HepG2 (cell line): ENCODE data around the gene ATPAF2. TPM values are rescaled to one million over a fixed set of nuclear protein-coding genes. Genes with fewer than 3 reads are reported as not detected.

Source experiments
- ATAC-seq: fragments of 200-7000 bp; cut with Tn5 transposase; 3 replicates; pipeline ENCODE4 v1.9.1; 2020; ENCODE audit warnings: mild to moderate bottlenecking, moderate library complexity
- BruUV-seq: library from RNA; stranded (reverse); fragments of 400-500 nt; replicated peaks from 2 replicates; lab custom pipeline; 2021; lab: Mats Ljungman, UMichigan
- CTCF ChIA-PET: fragments of 300-600 bp; formaldehyde crosslinking; extraction: SDS; loops from one replicate; lab custom pipeline; 2021; ENCODE audit warnings: low total read pairs, inconsistent platforms, low intra/inter-chr PET ratio; lab: Yijun Ruan, JAX
- POLR2A ChIA-PET: fragments of 350-600 bp; sonication (Branson Sonifier 250); formaldehyde crosslinking; loops from one replicate; lab custom pipeline; 2020; ENCODE audit warnings: antibody characterized with exemption, inconsistent platforms; lab: Yijun Ruan, JAX
- DNase-seq: peaks from one replicate; pipeline ENCODE4 v3.0.0-alpha.2; 2015; ENCODE audit warnings: low spot score
- FAIRE-seq: peaks from 3 replicates; lab custom pipeline; 2011; peaks lifted over from hg19 to GRCh38; lab: Jason Lieb, UNC
- H2AFZ ChIP-seq: one replicate; pipeline ENCODE4 v1.6.1; 2011; ENCODE audit warnings: low read length, inconsistent platforms
- H3K27ac ChIP-seq: fragments of 300-600 bp; 3 replicates; pipeline ENCODE4 v1.8.0; 2011; ENCODE audit warnings: mixed run types, mild to moderate bottlenecking, mixed read lengths, low read length, inconsistent platforms; ENCODE audit not compliant: insufficient read depth; ENCODE audit errors: extremely low read length
- H3K27me3 ChIP-seq, 2 experiments: fragments of 200-600 bp in 1 of 2; 2 replicates in 1 of 2; 3 replicates in 1 of 2; pipeline versions ENCODE4 v1.6.0 to v1.8.0; 2011; ENCODE audit warnings: low read length in 2 of 2, mild to moderate bottlenecking in 2 of 2, moderate library complexity in 2 of 2, inconsistent platforms in 1 of 2; ENCODE audit not compliant: insufficient read depth in 2 of 2, control insufficient read depth in 1 of 2
- H3K36me3 ChIP-seq, 2 experiments: fragments of 200-600 bp in 1 of 2; replicated peaks in 1 of 2; 2 replicates in 1 of 2; 3 replicates in 1 of 2; pipeline versions ENCODE4 v1.5.1 to v1.8.0; 2011; ENCODE audit warnings: low read length in 2 of 2, inconsistent platforms in 1 of 2; ENCODE audit not compliant: insufficient read depth in 2 of 2, control insufficient read depth in 1 of 2
- H3K4me1 ChIP-seq: 2 replicates; pipeline ENCODE4 v1.5.1; 2012; ENCODE audit warnings: low read length, inconsistent platforms; ENCODE audit not compliant: insufficient read depth
- H3K4me2 ChIP-seq: 2 replicates; pipeline ENCODE4 v1.6.0; 2011; ENCODE audit warnings: low read depth, low read length, inconsistent platforms
- H3K4me3 ChIP-seq, 3 experiments: fragments of 200-600 bp in 1 of 3; sonication (generic), shearing (Covaris generic) in 1 of 3; replicated peaks in 1 of 3; 2 replicates each; pipeline ENCODE4 v1.5.1; 2011 to 2016; ENCODE audit warnings: low read length in 3 of 3, inconsistent platforms in 2 of 3, low read depth in 2 of 3, mild to moderate bottlenecking in 2 of 3, control low read depth in 1 of 3, mixed read lengths in 1 of 3; ENCODE audit not compliant: insufficient read depth in 1 of 3
- H3K79me2 ChIP-seq: one replicate; pipeline ENCODE4 v1.6.1; 2011; ENCODE audit warnings: low read length, inconsistent platforms; ENCODE audit not compliant: insufficient read depth
- H3K9ac ChIP-seq: 2 replicates; pipeline ENCODE4 v1.6.0; 2011; ENCODE audit warnings: mild to moderate bottlenecking, low read depth, low read length, inconsistent platforms; ENCODE audit not compliant: insufficient read depth
- H3K9me3 ChIP-seq: 2 replicates; pipeline ENCODE4 v1.5.1; 2012; ENCODE audit warnings: mild to moderate bottlenecking, low read length
- H4K20me1 ChIP-seq: 2 replicates; pipeline ENCODE4 v1.6.0; 2011; ENCODE audit warnings: inconsistent platforms, mild to moderate bottlenecking, low read length, moderate library complexity; ENCODE audit not compliant: insufficient read depth
- BHLHE40 ChIP-seq: IDR thresholded peaks from 2 replicates; pipeline ENCODE4 v1.6.1; 2011; ENCODE audit warnings: low read length, improper control_type of control experiment
- CEBPG ChIP-seq: IDR thresholded peaks from 2 replicates; pipeline ENCODE4 v1.6.1; 2016
- MLX ChIP-seq: IDR thresholded peaks from 2 replicates; pipeline ENCODE4 v1.6.1; 2016
- ZNF567 ChIP-seq: sonication (generic); formaldehyde crosslinking; IDR thresholded peaks from 2 replicates; pipeline ENCODE4 v1.8.1; 2023; ENCODE audit warnings: mild to moderate bottlenecking, missing genetic modification reagents, borderline replicate concordance
- ZNF792 ChIP-seq: IDR thresholded peaks from 2 replicates; pipeline ENCODE4 v1.6.1; 2016
- WGBS: methylation state at CpG from one replicate; pipeline ENCODE4 v1.1.6; 2017; ENCODE audit warnings: low lambda C conversion rate; 5-methylcytosine and 5-hydroxymethylcytosine counted together
- in situ Hi-C: cut with HindIII; loops from 2 replicates; pipeline ENCODE4 v1.10.0; 2017; ENCODE audit warnings: low pct_unique_long_range_greater_than_20kb; ENCODE audit not compliant: extremely low pct_ligation_motif_present
- intact Hi-C: fragments of 100-400 bp; cut with micrococcal nuclease; formaldehyde crosslinking; loops from one replicate; pipeline ENCODE4 v1.10.0; 2022; ENCODE audit not compliant: unreplicated experiment
- polyA plus RNA-seq, 8 experiments: library from polyadenylated mRNA; depleted of rRNA in 3 of 8; stranded (reverse) in 7 of 8; unstranded in 1 of 8; fragments of >200 nt; fragmentation: Illumina TruSeq in 4 of 8; extraction: Trizol in 4 of 8; gene quantifications; 2 replicates each; pipeline versions ENCODE4 v1.2.1 to v1.2.3, GENCODE V29; 2011 to 2016; ENCODE audit warnings: low read depth in 4 of 8, missing spikeins in 1 of 8, mixed read lengths in 1 of 8; ENCODE audit not compliant: insufficient read depth in 1 of 8
- total RNA-seq, 5 experiments: library from RNA; depleted of rRNA; stranded (reverse); fragments of >200 nt; fragmentation: Illumina TruSeq; extraction: Trizol; gene quantifications; 2 replicates each; pipeline ENCODE4 v1.2.3, GENCODE V29; 2016; ENCODE audit warnings: low read depth in 1 of 5
- TF ChIP-seq, protein P1 (sequence below): sonication (generic); formaldehyde crosslinking; IDR thresholded peaks from 2 replicates; pipeline ENCODE4 v1.4.0; 2020; ENCODE audit warnings: missing genetic modification reagents, mild to moderate bottlenecking, borderline replicate concordance
- TF ChIP-seq, protein P2 (sequence below): sonication (generic); formaldehyde crosslinking; conservative IDR thresholded peaks from 2 replicates; pipeline ENCODE4 v1.4.0; 2020; ENCODE audit warnings: missing genetic modification reagents

Gene ATPAF2
- total and polyA plus RNA-seq, 2 of the 13 experiments (the other 11 are each of a cell fraction or from before 2014, with no cell fraction given): 15.0 to 16.5 TPM

GRCh38 chr17:18087610-18088491, 48.9 kb upstream of the ATPAF2 start, which contains the start of gene DRG2 (continued):
- TF ChIP-seq, protein P1, sequence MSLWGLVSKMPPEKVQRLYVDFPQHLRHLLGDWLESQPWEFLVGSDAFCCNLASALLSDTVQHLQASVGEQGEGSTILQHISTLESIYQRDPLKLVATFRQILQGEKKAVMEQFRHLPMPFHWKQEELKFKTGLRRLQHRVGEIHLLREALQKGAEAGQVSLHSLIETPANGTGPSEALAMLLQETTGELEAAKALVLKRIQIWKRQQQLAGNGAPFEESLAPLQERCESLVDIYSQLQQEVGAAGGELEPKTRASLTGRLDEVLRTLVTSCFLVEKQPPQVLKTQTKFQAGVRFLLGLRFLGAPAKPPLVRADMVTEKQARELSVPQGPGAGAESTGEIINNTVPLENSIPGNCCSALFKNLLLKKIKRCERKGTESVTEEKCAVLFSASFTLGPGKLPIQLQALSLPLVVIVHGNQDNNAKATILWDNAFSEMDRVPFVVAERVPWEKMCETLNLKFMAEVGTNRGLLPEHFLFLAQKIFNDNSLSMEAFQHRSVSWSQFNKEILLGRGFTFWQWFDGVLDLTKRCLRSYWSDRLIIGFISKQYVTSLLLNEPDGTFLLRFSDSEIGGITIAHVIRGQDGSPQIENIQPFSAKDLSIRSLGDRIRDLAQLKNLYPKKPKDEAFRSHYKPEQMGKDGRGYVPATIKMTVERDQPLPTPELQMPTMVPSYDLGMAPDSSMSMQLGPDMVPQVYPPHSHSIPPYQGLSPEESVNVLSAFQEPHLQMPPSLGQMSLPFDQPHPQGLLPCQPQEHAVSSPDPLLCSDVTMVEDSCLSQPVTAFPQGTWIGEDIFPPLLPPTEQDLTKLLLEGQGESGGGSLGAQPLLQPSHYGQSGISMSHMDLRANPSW: peak; percentile 53; the same call in 1 of the 2 replicates
- TF ChIP-seq, protein P2, sequence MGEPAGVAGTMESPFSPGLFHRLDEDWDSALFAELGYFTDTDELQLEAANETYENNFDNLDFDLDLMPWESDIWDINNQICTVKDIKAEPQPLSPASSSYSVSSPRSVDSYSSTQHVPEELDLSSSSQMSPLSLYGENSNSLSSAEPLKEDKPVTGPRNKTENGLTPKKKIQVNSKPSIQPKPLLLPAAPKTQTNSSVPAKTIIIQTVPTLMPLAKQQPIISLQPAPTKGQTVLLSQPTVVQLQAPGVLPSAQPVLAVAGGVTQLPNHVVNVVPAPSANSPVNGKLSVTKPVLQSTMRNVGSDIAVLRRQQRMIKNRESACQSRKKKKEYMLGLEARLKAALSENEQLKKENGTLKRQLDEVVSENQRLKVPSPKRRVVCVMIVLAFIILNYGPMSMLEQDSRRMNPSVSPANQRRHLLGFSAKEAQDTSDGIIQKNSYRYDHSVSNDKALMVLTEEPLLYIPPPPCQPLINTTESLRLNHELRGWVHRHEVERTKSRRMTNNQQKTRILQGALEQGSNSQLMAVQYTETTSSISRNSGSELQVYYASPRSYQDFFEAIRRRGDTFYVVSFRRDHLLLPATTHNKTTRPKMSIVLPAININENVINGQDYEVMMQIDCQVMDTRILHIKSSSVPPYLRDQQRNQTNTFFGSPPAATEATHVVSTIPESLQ (CRISPR knock-in tag): 0 out of 2 replicates have a peak, but pooled peaks have one; percentile 71
- peak; percentile 85 for TF ChIP-seq MLX (CRISPR knock-in tag)
- TF ChIP-seq ZNF792 (CRISPR knock-in tag): peak; percentile 95

GRCh38 chr17:18084256-18084655, 45.3 kb upstream of the ATPAF2 start:
- FAIRE-seq (no peak), ATAC-seq (no peak), DNase-seq (no peak)
- TF ChIP-seq BHLHE40: peak; percentile 29; the same call in 1 of the 2 replicates
- no peak for TF ChIP-seq CEBPG
- TF ChIP-seq ZNF567: no peak
- Histone ChIP-seq H2AFZ (no peak overlapping the region), H3K27me3 (peaks cover 0 to 3% of the 10 kb centered on the region in 2 experiments; a peak in 1 of 5 replicates), H3K79me2 (peaks cover 12% of the 10 kb centered on the region), H3K4me3 (no peak overlapping the region), H3K9ac (no peak overlapping the region), H3K4me1 (peaks cover 38% of the 10 kb centered on the region), H3K4me2 (no peak overlapping the region), H3K36me3 (no peaks in the 10 kb centered on the region), H3K27ac (no peak overlapping the region), H4K20me1 (no peaks in the 10 kb centered on the region), H3K9me3 (no peaks in the 10 kb centered on the region)
- intact Hi-C loops: no loop called here
- BruUV-seq: no TSS peak
- WGBS: 29% methylated on average over 4 of the region's 4 CpGs
- ChIA-PET POLR2A (no interaction called here), CTCF (no interaction called here)
- in situ Hi-C loops: no loop called here
